Ovary (tissue), 9 donors: ENCODE data around the gene CASP6. TPM values are rescaled to one million over a fixed set of nuclear protein-coding genes. Genes with fewer than 3 reads are reported as not detected.
"Not testable (repeated sequence)": the region's sequence is repeated elsewhere in the genome, so short reads cannot be mapped to it uniquely, and the experiment has no call there.

Experiments
- DNase-seq, 5 donors: peaks; one replicate each; pipeline ENCODE4 v3.0.0-alpha.2; 2019 to 2020
- H3K27ac ChIP-seq, 2 donors: fragments of 200-600 bp; one replicate each; pipeline versions ENCODE4 v1.5.1 to v1.8.0; 2019 to 2022
- H3K27me3 ChIP-seq: fragments of 200-600 bp; one replicate; pipeline ENCODE4 v1.8.0; 2022
- H3K36me3 ChIP-seq: fragments of 200-600 bp; sonication (generic); one replicate; pipeline ENCODE4 v1.5.1; 2019
- H3K4me1 ChIP-seq: one replicate; pipeline ENCODE4 v1.8.1; 2013; ENCODE audit warnings: mild to moderate bottlenecking, moderate library complexity; ENCODE audit not compliant: insufficient read depth
- H3K4me3 ChIP-seq: fragments of 200-600 bp; sonication (generic); one replicate; pipeline ENCODE4 v1.5.1; 2017
- H3K9me3 ChIP-seq, 2 donors: fragments of 200-600 bp in 1 of 2; sonication (generic) in 1 of 2; one replicate each; pipeline versions ENCODE4 v1.5.1 to v1.8.1; 2013 to 2019; ENCODE audit warnings: mild to moderate bottlenecking in 1 of 2, moderate library complexity in 1 of 2
- EP300 ChIP-seq: sonication (generic); formaldehyde crosslinking; IDR thresholded peaks from one replicate; pipeline ENCODE4 v1.6.1; 2017; ENCODE audit warnings: antibody characterized with exemption
- POLR2A ChIP-seq: fragments of 450-650 bp; IDR thresholded peaks from one replicate; pipeline ENCODE4 v1.6.1; 2017; ENCODE audit warnings: antibody characterized with exemption, mild to moderate bottlenecking, moderate library complexity
- WGBS, 3 donors: extraction: QIAGEN DNeasy Blood & Tissue Kit in 1 of 3; methylation state at CpG; one replicate each; pipeline versions ENCODE4 v1.1.5 to v1.1.7; 2013 to 2017; 5-methylcytosine and 5-hydroxymethylcytosine counted together
- intact Hi-C, 4 donors: fragments of 100-400 bp; cut with DNase I; formaldehyde crosslinking; loops; one replicate each; pipeline versions ENCODE4 v1.11.0 to v1.15.1; 2022 to 2023
- polyA plus RNA-seq, 2 donors: library from polyadenylated mRNA; stranded (reverse); fragments of 200-250 nt in 1 of 2; fragments of 350-450 nt in 1 of 2; fragmentation: Illumina TruSeq in 1 of 2; extraction: RNeasy Lipid Tissue Mini Kit (QIAGEN cat#74804) in 1 of 2; gene quantifications; one replicate each; pipeline ENCODE4 v1.2.3, GENCODE V29; 2013 to 2014
- total RNA-seq, 7 donors: library from RNA; depleted of rRNA in 2 of 7; stranded (reverse); fragments of >200 nt in 2 of 7; fragmentation: NEBNext Ultra II Directional in 3 of 7; extraction: Animal tissue kit (Norgen Biotek cat#: 25700) in 3 of 7; gene quantifications; one replicate each; pipeline versions ENCODE4 v1.1.0 to v1.2.4, GENCODE V29; 2016 to 2023
- TF ChIP-seq, protein P1 (sequence below), 3 donors: fragments of 450-650 bp in 2 of 3; fragments of 200-600 bp in 1 of 3; IDR thresholded peaks; one replicate each; pipeline versions ENCODE4 v1.5.1 to v1.8.0; 2016 to 2022; ENCODE audit warnings: antibody characterized with exemption in 3 of 3, mild to moderate bottlenecking in 1 of 3
- donor health status: DM: no; HTN: no; CAD: no; lungs with moderate emphysema.
- donor health status: DM: no; HTN: no; CAD: no.
- donor health status: Bipolar disorder and iron deficiency.
- donor health status: DM: yes; HTN: yes; CAD: no.
- donor health status: DM: no; HTN: no; CAD: no.
- donor health status: DM: yes; HTN: yes; CAD: no.

CASP6 gene
- total and polyA plus RNA-seq, 9 donors = 11.2 to 29.0 (median 13.4) TPM

DNA sequence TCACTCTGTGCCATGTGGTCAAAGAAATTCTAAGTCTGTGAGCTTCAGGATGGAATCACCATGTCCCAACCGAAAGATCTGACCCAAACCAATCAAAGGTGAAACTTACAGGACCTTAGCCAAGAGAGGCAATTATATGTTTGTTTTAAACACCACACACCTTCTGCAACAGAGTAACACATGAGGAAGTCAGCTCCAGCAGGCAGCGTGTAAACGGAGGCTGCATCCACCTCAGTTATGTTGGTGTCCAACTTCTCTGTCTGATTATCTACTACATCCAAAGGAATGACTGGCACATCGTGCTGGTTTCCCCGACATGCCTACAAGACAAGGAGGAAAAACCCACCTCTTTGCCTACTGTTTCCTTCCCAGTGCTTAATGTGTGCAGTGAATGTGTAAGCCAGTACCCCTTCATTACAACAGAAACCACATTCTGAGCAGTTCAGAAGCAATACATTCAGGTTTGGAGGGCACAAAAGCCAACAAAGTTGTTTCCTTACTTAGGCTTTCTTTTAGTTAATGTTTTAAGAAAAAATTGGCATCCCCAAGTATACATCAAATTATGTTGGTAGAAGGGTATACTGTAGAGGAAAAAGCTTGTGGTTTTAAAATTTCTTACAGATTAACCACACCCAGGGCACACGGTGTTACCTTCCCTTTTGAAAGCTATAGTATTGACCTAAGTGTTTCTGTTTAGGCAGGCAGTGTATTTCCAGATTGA lies 12.4 kb downstream of the CASP6 start:
- Histone ChIP-seq H3K27me3 (no peaks in the 10 kb centered on the region), H3K4me1 (no peaks in the 10 kb centered on the region), H3K4me3 (no peak overlapping the region), H3K9me3 (no peaks in the 10 kb centered on the region), H3K27ac (no peak overlapping the region), H3K36me3 (no peaks in the 10 kb centered on the region)
- WGBS, 3 donors = 94 to 96% (median 94%) methylated on average over 6 of the region's 6 CpGs
- intact Hi-C loops = no loop called here
- TF ChIP-seq POLR2A (no peak), EP300 (no peak)
- TF ChIP-seq, protein P1, sequence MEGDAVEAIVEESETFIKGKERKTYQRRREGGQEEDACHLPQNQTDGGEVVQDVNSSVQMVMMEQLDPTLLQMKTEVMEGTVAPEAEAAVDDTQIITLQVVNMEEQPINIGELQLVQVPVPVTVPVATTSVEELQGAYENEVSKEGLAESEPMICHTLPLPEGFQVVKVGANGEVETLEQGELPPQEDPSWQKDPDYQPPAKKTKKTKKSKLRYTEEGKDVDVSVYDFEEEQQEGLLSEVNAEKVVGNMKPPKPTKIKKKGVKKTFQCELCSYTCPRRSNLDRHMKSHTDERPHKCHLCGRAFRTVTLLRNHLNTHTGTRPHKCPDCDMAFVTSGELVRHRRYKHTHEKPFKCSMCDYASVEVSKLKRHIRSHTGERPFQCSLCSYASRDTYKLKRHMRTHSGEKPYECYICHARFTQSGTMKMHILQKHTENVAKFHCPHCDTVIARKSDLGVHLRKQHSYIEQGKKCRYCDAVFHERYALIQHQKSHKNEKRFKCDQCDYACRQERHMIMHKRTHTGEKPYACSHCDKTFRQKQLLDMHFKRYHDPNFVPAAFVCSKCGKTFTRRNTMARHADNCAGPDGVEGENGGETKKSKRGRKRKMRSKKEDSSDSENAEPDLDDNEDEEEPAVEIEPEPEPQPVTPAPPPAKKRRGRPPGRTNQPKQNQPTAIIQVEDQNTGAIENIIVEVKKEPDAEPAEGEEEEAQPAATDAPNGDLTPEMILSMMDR (IDR thresholded peaks at IDR 0.05) = no peak
- no peak for DNase-seq

DNA sequence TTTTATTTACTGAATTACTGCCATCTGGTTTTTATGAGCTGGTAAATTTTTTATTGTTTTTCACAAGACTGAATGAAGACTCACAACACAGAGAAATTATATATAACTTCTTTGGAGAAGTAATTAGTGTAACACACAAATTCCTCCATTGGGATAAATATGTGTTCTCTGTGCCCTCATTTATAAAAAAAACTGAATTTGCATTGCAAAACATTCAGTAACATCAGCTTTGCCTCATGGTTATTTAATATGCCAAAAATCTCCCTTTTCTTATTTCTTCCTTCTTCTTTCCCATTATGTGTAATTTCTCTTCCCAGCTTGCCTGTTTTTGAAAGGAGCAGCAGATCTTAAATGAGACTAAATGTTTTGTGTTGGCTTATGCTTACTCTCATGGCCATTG lies 18.5 kb downstream of the CASP6 start:
- no peak for DNase-seq
- TF ChIP-seq EP300 = no peak
- TF ChIP-seq, protein P1 (IDR thresholded peaks at IDR 0.05) = no peak
- no peak for TF ChIP-seq POLR2A
- Histone ChIP-seq H3K4me3 (no peak overlapping the region), H3K9me3 (no peaks in the 10 kb centered on the region), H3K36me3 (no peaks in the 10 kb centered on the region), H3K27me3 (no peaks in the 10 kb centered on the region), H3K27ac (no peak overlapping the region), H3K4me1 (no peaks in the 10 kb centered on the region)
- intact Hi-C loops = no loop called here

- H3K27ac ChIP-seq = no peak overlapping the region
- no peaks in the 10 kb centered on the region for H3K4me1 ChIP-seq
- TF ChIP-seq, protein P1 (IDR thresholded peaks at IDR 0.05) = no peak
- TF ChIP-seq EP300 (no peak), POLR2A (no peak)
- H3K9me3 ChIP-seq = no peaks in the 10 kb centered on the region
- WGBS, 3 donors = 93 to 95% (median 93%) methylated on average over 6 of the region's 6 CpGs
- no peaks in the 10 kb centered on the region for H3K27me3 ChIP-seq
- intact Hi-C loops = no loop called here
- no peak overlapping the region for H3K4me3 ChIP-seq
- H3K36me3 ChIP-seq = no peaks in the 10 kb centered on the region
- no peak for DNase-seq
Observed at GRCh38 chr4:109683621-109684253, 19.5 kb downstream of the CASP6 start.

DNA sequence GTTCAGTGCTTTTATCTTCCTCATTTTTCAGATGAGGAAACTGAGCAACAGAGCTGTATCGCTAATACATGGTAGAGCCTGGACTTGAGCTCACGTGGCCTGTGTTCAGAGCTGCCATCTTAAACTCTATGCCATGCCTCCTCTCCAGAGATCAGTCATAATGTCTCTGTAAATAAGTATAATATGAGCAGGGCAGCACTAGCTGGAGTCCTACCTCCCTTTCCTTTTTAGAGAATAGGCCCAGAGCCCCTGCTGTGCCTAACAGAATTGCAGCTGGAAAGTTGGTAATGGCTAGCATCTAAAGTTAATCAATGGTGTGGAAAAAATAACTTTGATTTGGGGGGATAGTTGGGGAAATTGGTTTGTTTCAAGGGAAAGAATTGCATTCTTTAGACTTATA lies 20.4 kb downstream of the CASP6 start:
- Histone ChIP-seq H3K36me3 (no peaks in the 10 kb centered on the region), H3K27me3 (no peaks in the 10 kb centered on the region), H3K27ac (no peak overlapping the region), H3K4me1 (no peaks in the 10 kb centered on the region), H3K4me3 (no peak overlapping the region), H3K9me3 (peaks cover 0 to 2% of the 10 kb centered on the region in 2 donors)
- DNase-seq = no peak
- TF ChIP-seq POLR2A (no peak), EP300 (no peak)
- TF ChIP-seq, protein P1 (IDR thresholded peaks at IDR 0.05) = no peak
- WGBS, 3 donors = 94 to 96% (median 96%) methylated on average over 2 of the region's 2 CpGs
- intact Hi-C loops = no loop called here

GRCh38 chr4:109678925-109679324 lies 24.3 kb downstream of the CASP6 start:
- H3K27ac ChIP-seq, DNase-seq, intact Hi-C loops, H3K36me3 ChIP-seq, H3K27me3 ChIP-seq, H3K4me1 ChIP-seq, H3K4me3 ChIP-seq, H3K9me3 ChIP-seq: not testable (repeated sequence)
- 96 to 97% (median 97%) methylated on average over 9 to 14 of the region's 14 CpGs for WGBS, 3 donors

DNA sequence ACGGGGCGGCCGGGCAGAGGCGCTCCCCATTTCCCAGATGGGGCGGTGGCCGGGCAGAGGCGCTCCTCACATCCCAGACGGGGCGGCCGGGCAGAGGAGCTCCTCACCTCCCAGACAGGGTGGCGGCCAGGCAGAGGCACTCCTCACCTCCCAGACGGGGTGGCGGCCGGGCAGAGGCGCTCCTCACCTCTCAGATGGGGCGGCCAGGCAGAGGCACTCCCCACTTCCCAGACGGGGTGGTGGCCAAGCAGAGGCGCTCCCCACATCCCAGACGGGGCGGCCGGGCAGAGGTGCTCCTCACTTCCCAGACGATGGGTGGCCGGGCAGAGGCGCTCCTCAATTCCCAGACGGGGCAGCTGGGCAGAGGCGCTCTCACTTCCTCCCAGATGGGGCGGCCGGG lies 24.8 kb downstream of the CASP6 start:
- peak in 1 of 5 donors; percentile 18 for DNase-seq
- intact Hi-C loops, H3K4me3 ChIP-seq, H3K27ac ChIP-seq, H3K9me3 ChIP-seq, H3K27me3 ChIP-seq, H3K4me1 ChIP-seq, H3K36me3 ChIP-seq: not testable (repeated sequence)
- WGBS, 3 donors = 85 to 97% (median 96%) methylated on average over 21 to 28 of the region's 28 CpGs
